Ascending aorta (tissue), 2 donors: ENCODE results near the gene SALL4. TPM values are rescaled to one million over a fixed set of nuclear protein-coding genes. Genes with fewer than 3 reads are reported as not detected.

Experiments used
- DNase-seq, 2 donors: peaks; one replicate each; pipeline ENCODE4 v3.0.0-alpha.2; 2019; ENCODE audit warnings: low spot score in 2 of 2
- H3K27ac ChIP-seq, 2 donors: fragments of 200-600 bp; sonication (generic); one replicate each; pipeline ENCODE4 v1.5.1; 2016 to 2017; ENCODE audit warnings: mild to moderate bottlenecking in 1 of 2
- H3K27me3 ChIP-seq: fragments of 200-600 bp; sonication (generic); one replicate; pipeline ENCODE4 v1.5.1; 2017
- H3K36me3 ChIP-seq, 2 donors: fragments of 200-600 bp; sonication (generic); one replicate each; pipeline ENCODE4 v1.5.1; 2016
- H3K4me1 ChIP-seq, 2 donors: fragments of 200-600 bp; sonication (generic); one replicate each; pipeline ENCODE4 v1.5.1; 2016 to 2017; ENCODE audit warnings: mild to moderate bottlenecking in 1 of 2
- H3K4me3 ChIP-seq, 2 donors: fragments of 200-600 bp; sonication (generic); one replicate each; pipeline ENCODE4 v1.5.1; 2016 to 2017; ENCODE audit warnings: mild to moderate bottlenecking in 1 of 2
- H3K9me3 ChIP-seq, 2 donors: fragments of 200-600 bp; sonication (generic); one replicate each; pipeline ENCODE4 v1.5.1; 2016
- CTCF ChIP-seq, 3 experiments: fragments of 200-600 bp in 2 of 3; fragments of 450-650 bp in 1 of 3; sonication (generic) in 2 of 3; IDR thresholded peaks; one replicate each; pipeline ENCODE4 v1.5.1; 2016 to 2019; ENCODE audit warnings: antibody characterized with exemption in 3 of 3, mild to moderate bottlenecking in 1 of 3, moderate library complexity in 1 of 3
- intact Hi-C: fragments of 100-400 bp; cut with DNase I; formaldehyde crosslinking; loops from one replicate; pipeline ENCODE4 v1.15.1; 2023
- total RNA-seq: library from RNA; depleted of rRNA; stranded (reverse); fragments of >200 nt; gene quantifications from one replicate; pipeline ENCODE4 v1.1.0, GENCODE V29; 2016

The SALL4 gene
- total RNA-seq, 1 donor from 2014 or later = not detected

GRCh38 chr20:51801122-51801822 lies 1.0 kb downstream of the SALL4 start:
- H3K4me3 ChIP-seq = peak overlapping the region; percentile 31 to 51
- no peaks in the 10 kb centered on the region for H3K9me3 ChIP-seq
- intact Hi-C loops = no loop called here
- no peak for DNase-seq
- H3K27ac ChIP-seq = no peak overlapping the region
- H3K27me3 ChIP-seq = peaks cover 26% of the 10 kb centered on the region
- H3K4me1 ChIP-seq = peaks cover 11 to 17% of the 10 kb centered on the region in 2 donors
- no peaks in the 10 kb centered on the region for H3K36me3 ChIP-seq
- no peak for TF ChIP-seq CTCF (IDR thresholded peaks at IDR 0.05)

GRCh38 chr20:51800872-51801121 lies 1.5 kb downstream of the SALL4 start:
- Histone ChIP-seq H3K27me3 (peaks cover 26% of the 10 kb centered on the region), H3K27ac (no peak overlapping the region), H3K4me3 (peak overlapping the region; percentile 31 to 51), H3K36me3 (no peaks in the 10 kb centered on the region), H3K9me3 (no peaks in the 10 kb centered on the region), H3K4me1 (peaks cover 11 to 17% of the 10 kb centered on the region in 2 donors)
- intact Hi-C loops = no loop called here
- no peak for DNase-seq
- no peak for TF ChIP-seq CTCF (IDR thresholded peaks at IDR 0.05)

- DNase-seq = no peak
- Histone ChIP-seq H3K4me3 (peak overlapping the region; percentile 31 to 51), H3K27me3 (peaks cover 26% of the 10 kb centered on the region), H3K36me3 (no peaks in the 10 kb centered on the region), H3K4me1 (peaks cover 11 to 17% of the 10 kb centered on the region in 2 donors), H3K27ac (no peak overlapping the region), H3K9me3 (no peaks in the 10 kb centered on the region)
- intact Hi-C loops = no loop called here
- peak; percentile 20 to 78 (median 70) for TF ChIP-seq CTCF (IDR thresholded peaks at IDR 0.05)
Observed at GRCh38 chr20:51800060-51800871, 2.1 kb downstream of the SALL4 start.

- no peak for TF ChIP-seq CTCF (IDR thresholded peaks at IDR 0.05)
- intact Hi-C loops = loop anchor here (10.0 kb wide), 1 partner anchor 285 kb away; no protein-coding TSS in a partner anchor
Observed at GRCh38 chr20:51799401-51799860, 2.9 kb downstream of the SALL4 start.

GRCh38 chr20:51797357-51798025 lies 4.8 kb downstream of the SALL4 start:
- H3K4me1 ChIP-seq = peaks cover 11 to 17% of the 10 kb centered on the region in 2 donors
- intact Hi-C loops = loop anchor here (10.0 kb wide), 1 partner anchor 287 kb away; no protein-coding TSS in a partner anchor
- H3K9me3 ChIP-seq = no peaks in the 10 kb centered on the region
- no peak for DNase-seq
- H3K27me3 ChIP-seq = peaks cover 26% of the 10 kb centered on the region
- no peak for TF ChIP-seq CTCF (IDR thresholded peaks at IDR 0.05)
- no peak overlapping the region for H3K27ac ChIP-seq
- no peak overlapping the region for H3K4me3 ChIP-seq
- no peaks in the 10 kb centered on the region for H3K36me3 ChIP-seq

More at GRCh38 chr20:51799401-51799860, 2.9 kb downstream of the SALL4 start:
- Histone ChIP-seq H3K36me3 (no peaks in the 10 kb centered on the region), H3K4me1 (peaks cover 11 to 17% of the 10 kb centered on the region in 2 donors), H3K9me3 (no peaks in the 10 kb centered on the region), H3K27me3 (peaks cover 26% of the 10 kb centered on the region), H3K4me3 (no peak overlapping the region), H3K27ac (no peak overlapping the region)
- DNase-seq = no peak
